HS-27A (cell line): ENCODE measurements around the gene NRN1.

ENCODE experiments used
- DNase-seq: peaks from one replicate; pipeline ENCODE4 v3.0.0-alpha.2; 2012; ENCODE audit warnings: low read depth, missing footprints

NRN1 gene

DNA sequence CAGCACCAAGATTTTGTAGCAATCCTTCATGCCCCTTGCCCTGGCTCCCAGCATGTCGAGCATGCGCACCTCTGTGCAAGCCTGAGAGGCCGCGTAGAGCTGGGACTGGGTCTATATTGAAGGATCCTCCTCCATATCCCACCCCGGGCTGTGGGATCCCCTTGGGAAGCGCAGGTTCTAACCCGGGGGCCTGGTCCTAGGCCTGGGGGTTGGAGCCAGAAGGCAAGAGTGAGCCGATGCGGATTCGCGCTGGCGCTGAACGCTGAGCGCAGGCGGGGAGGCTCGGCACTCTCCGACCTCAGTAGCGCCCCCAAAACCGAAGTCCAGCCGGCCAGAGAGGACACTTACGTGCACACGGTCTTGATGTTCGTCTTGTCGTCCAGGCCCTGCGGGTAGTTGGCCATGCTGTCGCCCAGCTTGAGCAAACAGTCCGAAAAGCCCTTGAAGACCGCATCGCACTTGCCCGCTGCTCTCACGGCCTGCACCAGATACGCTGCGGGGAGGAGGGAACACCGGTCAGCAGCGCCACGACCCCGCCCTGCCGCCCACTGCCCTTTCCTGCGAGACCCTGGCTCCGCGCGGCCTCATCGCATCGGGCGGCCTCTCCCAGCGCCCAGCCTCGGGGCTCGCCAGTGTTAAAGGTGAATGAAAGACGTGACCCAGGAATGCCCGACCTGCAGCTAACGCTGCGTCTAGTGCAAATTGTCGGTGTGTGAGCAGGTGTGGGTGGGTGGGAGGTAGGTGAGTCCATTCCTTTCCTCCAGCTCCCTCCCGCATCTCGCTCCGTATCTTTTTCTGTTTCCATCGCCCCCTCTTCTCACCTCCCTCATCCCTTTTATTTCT is 4.5 kb downstream of the NRN1 start:
- DNase-seq: no peak

DNA sequence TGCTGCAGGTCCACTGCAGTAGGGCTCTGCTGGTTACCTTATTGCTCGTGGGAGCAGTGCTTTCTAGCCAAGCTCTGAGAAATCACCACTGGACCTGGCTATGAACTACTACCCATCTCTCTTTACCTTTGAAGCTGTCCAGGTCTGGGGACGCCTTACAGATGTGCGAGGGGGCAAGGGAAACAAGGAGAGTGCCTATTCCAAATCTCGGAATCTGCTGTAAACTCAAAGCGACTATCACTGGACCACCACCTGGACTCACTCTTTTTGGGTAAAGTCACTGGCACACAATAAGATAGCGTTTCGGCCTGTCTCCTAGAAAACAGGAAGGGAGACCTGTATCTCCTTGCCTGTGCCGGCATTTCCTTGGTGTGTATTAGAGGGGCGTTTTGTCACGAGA is 5.3 kb downstream of the NRN1 start:
- no peak for DNase-seq

DNA sequence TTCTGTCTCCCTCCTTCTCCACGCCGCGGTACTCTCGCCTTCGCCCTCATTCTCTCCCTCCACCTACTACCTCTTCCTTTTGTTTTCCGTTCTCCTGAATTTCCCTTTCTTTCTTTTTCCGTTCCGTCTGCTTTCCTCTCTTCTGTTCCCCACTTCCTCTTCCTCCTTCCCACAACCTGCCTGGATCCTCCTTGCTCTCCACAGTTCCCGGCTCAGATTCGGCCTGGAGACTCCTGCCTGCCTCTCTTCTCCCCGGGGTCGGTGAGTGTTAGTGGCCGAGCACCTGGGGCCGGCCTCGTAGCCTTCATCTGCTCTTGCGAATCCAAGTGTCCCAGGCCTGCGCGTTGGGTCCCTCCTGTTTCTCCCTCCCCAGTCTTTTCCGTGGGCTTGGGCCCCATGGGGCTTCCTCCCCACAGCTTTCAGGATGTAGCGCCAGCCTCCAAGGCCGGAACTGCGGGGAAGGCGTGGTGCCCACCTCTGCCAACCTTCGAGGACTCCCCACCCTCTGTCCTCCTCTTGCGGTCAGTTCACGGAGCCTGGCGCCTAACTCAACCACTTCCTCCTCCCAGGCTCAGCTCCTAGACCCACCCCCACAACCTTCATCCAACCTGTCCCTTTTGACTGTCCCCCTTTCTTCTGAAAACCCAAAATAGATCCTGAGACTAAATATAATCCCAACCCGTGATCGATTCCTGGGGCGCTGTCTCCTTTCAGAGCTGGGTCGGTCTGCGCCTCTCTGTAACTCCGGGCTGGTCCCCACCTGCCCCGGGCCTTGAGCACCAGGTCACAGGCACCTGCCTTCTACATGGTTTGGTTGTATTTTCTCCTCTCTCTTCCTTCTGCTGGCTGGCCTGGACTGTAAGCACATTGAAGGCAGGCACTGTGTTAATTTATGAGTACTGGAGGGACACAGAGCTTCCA is 6.8 kb downstream of the NRN1 start:
- no peak for DNase-seq

DNA sequence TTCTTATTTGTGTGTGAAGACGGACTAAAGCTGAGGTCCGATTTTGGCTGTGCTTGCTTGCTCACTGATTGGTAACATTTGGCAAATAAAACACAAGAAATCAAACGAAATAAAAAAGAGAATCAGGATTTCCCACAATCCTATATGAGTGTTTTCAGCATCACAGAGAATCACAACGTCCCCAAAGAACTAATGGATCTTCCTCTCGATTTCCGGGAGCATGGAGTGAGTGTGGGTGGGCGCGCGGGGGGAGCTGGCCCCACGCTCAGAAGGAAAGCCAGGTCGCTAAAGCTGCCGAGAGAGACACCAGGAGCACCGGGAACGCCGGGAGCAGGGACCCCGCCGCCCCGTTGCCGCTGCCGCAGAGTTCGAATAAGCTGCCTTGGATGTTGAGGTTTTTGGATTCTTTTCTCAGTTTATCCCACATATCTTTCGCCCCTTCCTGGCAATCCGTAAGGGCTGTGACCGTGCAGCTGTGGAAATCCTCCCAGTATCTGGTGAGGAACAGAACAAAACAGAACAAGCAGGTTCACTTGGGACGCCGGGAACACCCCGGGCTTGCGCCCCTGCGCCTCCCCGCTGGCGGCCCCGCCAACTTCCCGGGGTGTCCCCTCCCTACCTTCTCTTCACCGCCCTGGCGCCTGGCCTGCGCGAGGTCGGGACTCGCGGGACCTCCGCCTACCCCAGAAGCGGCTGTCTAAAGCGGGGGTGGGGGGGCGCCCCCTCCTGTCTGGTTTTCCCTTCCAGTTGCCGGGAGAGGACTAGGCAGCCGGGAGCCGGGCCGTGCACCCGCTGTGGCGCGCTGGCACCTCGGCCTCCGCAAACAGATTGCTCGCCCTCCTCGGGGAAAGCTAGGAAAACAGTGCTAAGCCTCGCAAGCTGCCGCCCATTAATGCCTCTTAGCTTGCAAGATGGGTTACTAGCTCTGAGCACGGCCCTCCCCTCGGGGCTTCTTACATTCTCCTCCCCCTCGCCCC is 7.7 kb downstream of the NRN1 start:
- DNase-seq: no peak

DNA sequence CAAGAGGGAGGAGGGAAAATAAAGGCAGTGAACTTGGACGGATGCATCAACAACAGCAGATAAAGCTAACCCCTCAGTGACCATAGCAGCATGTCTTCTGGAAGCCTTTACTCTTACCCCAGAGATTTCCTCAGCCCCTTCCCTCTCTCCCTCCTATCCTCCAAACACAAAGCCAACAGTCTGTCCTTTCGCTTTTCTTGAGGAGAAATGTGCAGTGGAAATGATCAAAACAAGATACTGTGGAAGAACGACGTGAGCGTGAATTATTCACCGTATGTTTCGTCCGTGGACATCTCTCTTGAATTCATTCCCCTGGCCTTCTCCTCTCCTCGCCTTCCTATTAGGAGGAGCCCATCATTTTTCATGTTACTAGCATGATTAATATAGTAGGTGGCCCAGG is 8.5 kb downstream of the NRN1 start:
- no peak for DNase-seq

DNA sequence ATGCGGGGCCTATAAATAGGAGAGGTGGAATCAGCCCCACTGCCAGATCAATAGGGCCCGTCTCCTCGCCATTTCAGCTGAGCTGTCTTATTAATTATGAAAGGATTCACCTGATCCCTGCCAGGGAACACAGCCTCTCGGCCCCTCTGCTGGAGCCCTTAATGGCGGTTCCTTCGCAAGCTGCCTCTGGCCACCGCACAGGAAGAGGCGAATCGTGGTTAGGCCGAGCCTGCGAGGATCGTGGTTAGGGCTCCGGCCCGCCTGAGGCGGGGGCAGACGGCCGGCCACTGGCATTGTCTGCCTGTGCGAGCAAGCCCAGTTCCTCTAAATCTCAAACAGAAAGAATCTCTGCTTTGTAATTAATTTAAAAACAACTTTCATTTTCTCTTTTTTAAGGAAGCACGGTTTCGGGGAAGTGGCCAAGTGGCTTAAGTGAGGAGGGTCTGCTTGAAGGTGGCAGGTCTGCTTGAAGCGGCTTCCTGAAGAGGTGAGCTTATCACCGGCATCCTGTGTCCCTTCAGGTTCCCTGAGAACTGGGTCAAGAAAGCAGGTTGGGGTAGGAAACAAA is 9.2 kb downstream of the NRN1 start:
- no peak for DNase-seq

DNA sequence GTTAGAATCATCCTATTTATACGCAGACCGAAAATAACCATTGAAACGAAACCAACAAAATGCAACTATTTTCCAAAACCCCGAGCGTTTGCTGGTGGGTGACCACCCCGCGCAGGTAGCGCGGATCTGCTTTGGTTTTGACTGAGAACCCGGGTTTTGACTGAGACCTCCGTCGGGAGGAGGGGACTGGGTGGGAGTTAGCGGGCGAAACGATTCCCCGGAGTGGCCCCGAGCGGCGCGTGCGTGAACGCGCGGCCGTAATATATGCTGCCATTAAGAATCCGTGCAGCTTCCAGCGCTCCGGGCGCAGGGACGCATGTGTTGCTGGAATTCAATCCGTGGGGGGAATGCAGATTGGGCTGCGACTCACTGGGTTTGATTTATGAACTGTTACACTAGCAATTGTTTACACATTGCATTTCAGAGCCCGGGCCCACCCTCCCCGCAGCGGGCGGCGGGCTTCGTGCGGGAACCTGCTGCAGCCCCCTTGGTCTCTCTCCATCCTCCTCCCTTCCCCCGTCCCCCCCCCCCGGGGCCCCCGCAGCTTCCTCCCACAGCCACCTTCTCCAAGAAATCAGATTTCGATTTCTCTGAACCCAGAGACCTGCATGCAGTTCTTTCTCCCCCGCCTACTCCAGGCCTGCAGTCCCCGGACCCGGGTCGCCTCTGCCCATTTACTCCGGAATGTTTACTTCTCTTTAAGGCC is 9.9 kb downstream of the NRN1 start:
- DNase-seq: no peak

DNA sequence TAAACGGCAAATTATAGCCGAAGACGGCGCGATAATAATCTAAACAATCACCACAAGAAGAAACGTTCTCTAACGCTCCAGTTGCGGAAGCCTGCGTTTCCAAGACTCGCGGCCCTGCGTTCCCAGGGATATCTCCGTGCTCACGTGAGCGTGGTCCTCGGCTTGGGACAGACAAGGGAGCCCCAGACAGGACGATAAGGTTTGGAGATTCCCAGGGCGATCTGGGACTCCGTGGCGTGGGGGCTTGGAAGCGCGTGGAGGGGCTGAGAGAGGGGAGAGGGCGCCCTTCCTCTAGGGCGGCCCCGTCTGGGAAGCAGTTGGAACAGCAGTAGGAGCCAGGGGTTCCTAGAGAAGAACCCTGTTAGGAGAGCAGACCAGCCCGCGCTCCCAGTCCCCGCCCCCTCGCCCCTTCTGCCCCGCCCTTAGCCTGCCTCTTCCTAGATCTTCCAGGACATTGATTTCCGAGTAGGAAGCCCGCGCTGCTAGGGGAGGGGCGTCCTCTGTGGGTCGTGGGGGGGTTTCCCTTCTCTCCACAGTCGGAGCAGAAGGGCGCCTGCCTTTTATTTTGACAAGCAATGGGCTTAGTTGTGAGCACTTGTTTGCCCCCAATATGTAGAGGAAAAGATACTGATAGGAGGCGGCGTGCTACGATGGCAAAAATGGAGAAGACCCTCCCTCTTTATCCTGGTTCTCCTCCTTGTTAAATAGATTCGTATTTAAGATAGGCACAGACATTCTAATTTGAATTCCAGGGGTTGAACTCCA is 10.6 kb downstream of the NRN1 start:
- no peak for DNase-seq

DNA sequence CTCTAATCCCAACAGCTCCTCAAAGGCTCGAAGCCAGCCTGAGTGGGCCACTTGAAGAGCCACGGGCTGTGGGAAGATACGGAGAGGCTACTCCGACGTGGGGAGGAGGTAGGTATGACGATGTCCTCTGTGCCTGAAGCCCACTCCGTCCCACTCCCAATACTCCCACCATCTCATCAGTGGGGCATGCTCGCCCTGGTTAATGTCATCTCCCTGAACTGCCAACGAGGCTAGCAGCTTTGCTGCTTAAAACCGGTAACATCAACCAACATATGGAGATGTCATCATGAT is 11.1 kb downstream of the NRN1 start:
- no peak for DNase-seq

DNA sequence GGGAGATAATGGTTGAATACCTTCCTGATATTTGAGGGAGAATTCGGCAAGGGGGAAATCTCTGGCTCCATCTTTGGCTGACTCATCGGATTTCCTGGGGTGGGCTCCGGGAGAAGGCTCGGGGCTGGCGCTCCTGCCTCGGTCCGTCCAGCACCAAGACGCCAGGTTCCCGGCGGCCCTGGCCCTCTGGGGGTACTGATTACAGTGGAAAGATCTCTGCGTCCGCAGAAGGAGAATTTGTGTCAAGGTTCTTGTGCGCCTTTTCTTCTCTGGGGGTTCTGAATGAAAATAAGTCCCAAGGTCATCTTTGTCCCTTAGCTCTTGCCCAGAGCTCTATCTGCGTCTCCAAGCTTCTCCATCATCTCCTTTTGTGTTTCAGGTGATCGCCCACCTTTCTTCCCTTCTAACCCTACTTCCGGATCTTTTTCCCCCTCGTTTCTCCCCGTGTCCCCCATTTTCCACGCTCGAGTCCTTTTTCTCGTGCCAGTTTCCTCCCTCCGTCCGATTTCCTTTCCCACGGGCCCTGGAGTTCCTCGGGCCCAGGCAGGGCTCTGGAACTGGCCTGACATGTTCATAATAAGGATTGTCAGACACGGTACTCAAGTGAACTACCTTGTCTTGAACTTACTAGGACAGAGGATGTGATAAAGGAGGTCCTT is 11.6 kb downstream of the NRN1 start:
- no peak for DNase-seq

DNA sequence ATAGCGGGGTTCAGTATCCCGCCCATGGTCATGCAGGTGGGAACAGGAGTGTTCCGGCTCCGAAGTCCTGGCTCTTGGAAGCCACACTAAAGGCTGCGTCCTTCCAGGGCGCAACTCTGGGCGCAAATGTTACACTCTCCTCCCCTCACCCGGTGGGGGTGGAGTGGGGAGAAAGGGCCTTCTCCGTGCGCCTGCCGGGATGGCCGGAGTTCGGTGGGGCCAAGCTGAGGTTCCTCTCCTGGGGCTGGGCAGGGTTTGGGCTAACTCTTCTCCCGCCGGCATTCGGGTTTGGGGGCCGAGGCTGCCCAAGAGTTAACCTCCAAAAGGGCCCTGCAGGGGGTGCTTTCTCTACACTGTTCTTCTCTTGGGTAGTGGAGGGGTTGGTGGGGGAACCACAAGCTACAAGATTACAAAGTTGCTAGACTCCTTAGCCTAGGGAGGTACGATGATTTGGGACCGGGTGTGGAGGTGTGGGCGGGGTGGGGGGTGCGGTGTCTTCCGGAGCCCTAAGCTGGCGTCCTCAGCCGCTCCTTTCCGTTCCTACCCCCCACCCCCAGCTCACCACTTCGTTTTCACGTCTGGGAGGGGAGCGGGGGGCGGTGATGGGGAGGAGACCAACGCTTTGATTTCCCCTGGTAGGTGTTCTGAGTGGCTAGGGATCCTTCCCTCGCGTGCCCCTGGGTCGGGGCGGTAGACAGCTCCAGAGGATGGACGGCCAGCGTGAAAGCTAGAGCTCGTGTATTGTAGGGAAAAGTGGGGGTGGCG is 12.3 kb downstream of the NRN1 start:
- DNase-seq: no peak

DNA sequence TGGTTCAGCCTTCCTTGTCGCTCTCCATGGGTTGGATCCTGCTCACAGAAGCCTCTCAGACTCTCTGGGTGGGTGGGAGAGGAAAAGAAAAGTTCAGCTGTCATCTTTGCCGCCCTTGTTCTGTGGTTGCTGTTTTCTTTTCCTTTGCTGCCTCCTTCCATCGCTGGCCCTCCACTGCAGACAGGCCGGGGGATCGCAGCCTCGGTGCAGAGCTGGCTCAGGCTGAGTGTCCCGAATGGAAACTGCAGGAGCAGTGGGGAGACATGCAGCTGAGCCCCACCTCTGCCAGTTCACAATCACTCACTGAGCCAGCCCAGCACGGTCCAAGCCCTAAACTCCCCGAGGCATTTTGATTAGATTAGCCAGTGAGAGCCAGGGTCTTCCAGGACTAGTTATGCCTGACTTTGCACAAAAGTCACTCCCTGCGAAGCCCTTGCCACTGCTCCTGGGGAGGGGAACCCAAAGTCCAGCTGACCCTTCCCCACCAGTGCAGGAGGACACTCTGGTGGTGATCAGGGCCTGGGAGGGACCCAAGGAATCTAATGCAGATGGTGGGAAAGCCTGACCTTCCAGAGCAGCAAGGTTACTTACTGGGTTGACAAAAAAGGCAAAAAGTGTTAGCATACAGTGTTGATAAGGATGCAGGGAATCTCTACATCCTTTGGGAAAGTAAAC is 14.0 kb downstream of the NRN1 start:
- DNase-seq: no peak

DNA sequence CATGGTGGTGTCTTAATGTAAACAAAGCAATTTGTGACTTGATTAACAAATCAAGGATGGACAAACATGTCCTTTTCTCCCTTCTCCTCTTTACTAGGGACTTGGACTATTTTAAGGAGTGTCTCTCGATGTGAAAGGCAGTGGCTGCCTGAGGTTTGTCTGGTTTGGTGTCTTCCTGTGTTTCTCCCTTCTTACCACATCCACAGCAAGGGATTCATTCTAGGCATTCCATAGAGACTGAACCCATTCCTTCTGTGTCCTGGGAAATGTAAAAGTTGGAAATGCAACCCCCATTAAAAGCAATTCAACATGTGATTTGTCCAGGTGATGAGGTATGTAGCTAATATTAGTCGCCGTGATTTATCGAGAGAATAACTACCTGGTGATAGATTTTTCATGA is 15.9 kb downstream of the NRN1 start:
- DNase-seq: no peak

DNA sequence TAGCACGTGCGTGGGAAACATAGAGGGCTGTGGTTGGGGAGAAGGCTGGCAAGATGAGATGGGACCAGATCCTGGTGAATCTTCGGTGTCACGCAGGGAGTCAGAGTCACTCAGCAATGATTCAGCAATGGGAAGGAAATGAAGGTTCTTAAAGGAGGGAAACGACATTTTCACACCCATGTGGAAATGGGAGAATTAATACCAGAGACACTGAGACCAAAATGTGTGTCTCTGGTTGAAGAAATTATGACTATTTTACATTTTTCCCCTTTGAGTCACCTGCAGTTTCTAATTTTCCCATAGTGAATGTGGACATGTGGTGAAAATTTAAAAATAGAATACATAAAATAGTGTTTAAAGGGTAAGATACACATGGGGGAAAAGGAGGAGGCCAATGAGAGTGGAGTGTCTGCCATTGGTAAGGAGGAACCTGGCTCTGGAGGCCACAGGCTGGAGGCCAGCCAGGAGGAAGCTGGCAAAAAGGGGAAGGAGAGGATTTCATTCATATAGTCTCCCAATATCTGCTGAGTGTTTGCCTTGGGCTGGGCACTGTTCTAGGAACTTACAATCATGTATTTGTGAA is 17.5 kb downstream of the NRN1 start:
- DNase-seq: no peak

DNA sequence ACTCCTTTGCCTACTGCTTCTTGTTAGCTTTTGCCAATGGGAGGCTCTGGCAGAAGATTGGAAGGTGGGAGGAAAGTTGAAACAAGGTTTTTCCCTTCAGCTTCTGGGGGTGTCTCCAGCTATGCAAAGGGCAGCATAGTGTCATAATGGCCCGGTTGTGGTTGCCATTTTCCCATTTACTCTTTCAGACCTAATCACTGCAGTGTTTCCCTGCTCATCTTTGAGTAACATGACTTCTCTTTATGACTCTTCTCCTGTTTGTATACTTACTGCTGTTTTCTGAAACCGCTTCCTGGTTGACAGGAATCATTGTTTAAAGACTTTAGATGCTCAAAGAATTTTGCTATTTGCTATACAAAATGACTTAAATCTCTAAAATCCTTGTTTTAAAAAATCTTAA is 19.9 kb downstream of the NRN1 start:
- no peak for DNase-seq

DNA sequence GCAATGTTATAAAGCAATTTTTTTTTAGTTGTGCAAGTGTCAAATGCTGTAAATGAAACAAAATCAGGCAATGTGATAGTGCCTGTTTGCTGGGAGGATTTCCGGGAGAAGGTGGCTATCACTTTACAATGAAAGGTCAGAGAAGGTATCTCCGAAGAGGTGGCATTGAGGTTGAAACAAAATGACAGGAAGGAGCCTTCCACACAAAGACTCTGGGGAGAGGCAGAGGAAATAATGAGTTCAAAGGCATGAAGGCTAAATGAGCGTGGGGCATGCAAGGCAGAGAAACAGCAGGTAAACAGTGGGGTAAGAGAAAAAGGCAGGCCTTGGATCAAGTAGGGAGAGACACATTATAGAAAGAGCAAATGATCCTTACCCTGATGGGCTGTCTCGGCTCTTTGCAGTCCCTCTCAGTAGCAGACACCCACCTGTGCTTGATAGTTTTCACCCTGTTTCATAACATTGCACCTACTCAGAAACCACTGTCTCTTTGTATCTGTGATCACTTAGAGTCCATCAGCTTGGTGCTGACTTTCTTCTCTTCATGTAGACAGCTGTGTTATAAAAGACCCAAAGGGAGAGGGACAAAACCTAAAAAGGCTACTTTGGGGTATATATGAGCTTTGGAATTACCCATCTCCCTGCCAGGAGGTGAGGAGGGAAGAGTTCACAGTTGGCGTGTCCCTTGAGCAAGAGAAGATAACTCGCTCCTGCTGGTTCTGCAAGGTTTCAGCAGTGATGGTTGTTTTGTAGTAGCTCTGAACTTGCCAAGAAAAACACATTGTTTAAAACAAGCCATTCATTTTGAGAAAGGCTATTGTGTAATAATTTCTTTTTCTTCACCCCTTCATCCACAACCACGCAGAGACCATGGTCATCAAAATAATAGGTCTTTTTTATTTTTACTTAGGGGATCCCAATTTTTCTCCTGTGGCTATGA is 22.3 kb downstream of the NRN1 start:
- DNase-seq: no peak
